GM23338 (cell line): ENCODE results near the gene IL12RB1. TPM values are rescaled to one million over a fixed set of nuclear protein-coding genes. Genes with fewer than 3 reads are reported as not detected.

ENCODE experiments used
- ATAC-seq: fragments of 200-7000 bp; cut with Tn5 transposase; 3 replicates; pipeline ENCODE4 v1.9.1; 2020
- DNase-seq: peaks from one replicate; pipeline ENCODE4 v3.0.0-alpha.2; 2015; ENCODE audit warnings: low spot score
- H2AFZ ChIP-seq: fragments of 200-600 bp; sonication (generic); 2 replicates; pipeline ENCODE4 v1.8.0; 2016; ENCODE audit warnings: antibody characterized with exemption, mild to moderate bottlenecking, moderate library complexity
- H3F3A ChIP-seq: fragments of 200-600 bp; sonication (generic); replicated peaks from 2 replicates; pipeline ENCODE4 v1.8.0; 2017; ENCODE audit warnings: antibody characterized with exemption, mixed run types, low read depth
- H3K27ac ChIP-seq: fragments of 200-600 bp; sonication (generic); 2 replicates; pipeline ENCODE4 v1.6.1; 2016; ENCODE audit warnings: low read depth
- H3K27me3 ChIP-seq: fragments of 200-600 bp; sonication (generic); 2 replicates; pipeline ENCODE4 v1.8.0; 2016; ENCODE audit warnings: mild to moderate bottlenecking, mixed run types, moderate library complexity; ENCODE audit not compliant: insufficient read depth
- H3K36me3 ChIP-seq: fragments of 200-600 bp; sonication (generic); 2 replicates; pipeline ENCODE4 v1.8.0; 2016; ENCODE audit warnings: mild to moderate bottlenecking; ENCODE audit not compliant: insufficient read depth
- H3K4me1 ChIP-seq: fragments of 200-600 bp; sonication (generic); 2 replicates; pipeline ENCODE4 v1.8.0; 2016; ENCODE audit warnings: mild to moderate bottlenecking, moderate library complexity; ENCODE audit not compliant: insufficient read depth
- H3K4me2 ChIP-seq: fragments of 200-600 bp; sonication (generic); 2 replicates; pipeline ENCODE4 v1.7.1; 2017; ENCODE audit warnings: mixed run types
- H3K4me3 ChIP-seq: fragments of 200-600 bp; sonication (generic); 2 replicates; pipeline ENCODE4 v1.6.1; 2016; ENCODE audit warnings: mixed run types
- H3K79me2 ChIP-seq: fragments of 200-600 bp; sonication (generic); replicated peaks from 2 replicates; pipeline ENCODE4 v1.8.0; 2017; ENCODE audit warnings: mild to moderate bottlenecking; ENCODE audit not compliant: insufficient read depth
- H3K9me2 ChIP-seq: fragments of 200-600 bp; sonication (generic); 2 replicates; pipeline ENCODE4 v1.8.0; 2017; ENCODE audit not compliant: insufficient read depth
- H4K20me1 ChIP-seq: fragments of 200-600 bp; sonication (generic); replicated peaks from 2 replicates; pipeline ENCODE4 v1.8.0; 2017; ENCODE audit warnings: mild to moderate bottlenecking; ENCODE audit not compliant: insufficient read depth
- H3K27ac Mint-ChIP-seq: 2 replicates; pipeline ENCODE4 v1.8.0; 2020; ENCODE audit warnings: inconsistent platforms, mild to moderate bottlenecking, moderate library complexity, mixed read lengths
- H3K27me3 Mint-ChIP-seq: 3 replicates; pipeline ENCODE4 v1.8.0; 2022; ENCODE audit warnings: low read depth, mild to moderate bottlenecking, moderate library complexity, mixed read lengths, inconsistent platforms; ENCODE audit not compliant: insufficient read depth, poor library complexity
- H3K36me3 Mint-ChIP-seq: 3 replicates; pipeline ENCODE4 v1.8.0; 2021; ENCODE audit warnings: low read depth, mild to moderate bottlenecking, inconsistent platforms, moderate library complexity, mixed read lengths
- H3K4me1 Mint-ChIP-seq: 3 replicates; pipeline ENCODE4 v1.8.0; 2020; ENCODE audit warnings: mild to moderate bottlenecking, inconsistent platforms, mixed read lengths
- H3K4me3 Mint-ChIP-seq: 3 replicates; pipeline ENCODE4 v1.8.0; 2021; ENCODE audit warnings: moderate library complexity, mild to moderate bottlenecking, inconsistent platforms, mixed read lengths
- H3K9me3 Mint-ChIP-seq: 3 replicates; pipeline ENCODE4 v1.8.0; 2020; ENCODE audit warnings: moderate library complexity, mild to moderate bottlenecking, inconsistent platforms, mixed read lengths
- CREB1 ChIP-seq: fragments of 250-450 bp; sonication (Bioruptor Pico); IDR thresholded peaks from 2 replicates; pipeline ENCODE4 v1.5.0; 2020; ENCODE audit warnings: low read depth, mild to moderate bottlenecking, moderate library complexity
- EZH2 ChIP-seq: fragments of 200-600 bp; sonication (generic); IDR thresholded peaks from one replicate; pipeline ENCODE4 v1.8.0; 2017; ENCODE audit warnings: antibody characterized with exemption, mild to moderate bottlenecking, low read depth; ENCODE audit not compliant: unreplicated experiment
- EZH2phosphoT487 ChIP-seq: fragments of 200-600 bp; sonication (generic); IDR thresholded peaks from one replicate; pipeline ENCODE4 v1.8.1; 2018; ENCODE audit warnings: antibody characterized with exemption; ENCODE audit not compliant: unreplicated experiment
- JUNB ChIP-seq: IDR thresholded peaks from one replicate; pipeline ENCODE4 v1.6.1; 2016; ENCODE audit warnings: antibody characterized with exemption; ENCODE audit not compliant: unreplicated experiment
- NANOG ChIP-seq: IDR thresholded peaks from 2 replicates; pipeline ENCODE4 v1.6.1; 2016; ENCODE audit warnings: antibody characterized with exemption, borderline replicate concordance
- POLR2AphosphoS5 ChIP-seq: IDR thresholded peaks from 2 replicates; pipeline ENCODE4 v1.6.1; 2016; ENCODE audit warnings: antibody characterized with exemption, low read depth
- ZNF331 ChIP-seq: fragments of 250-450 bp; sonication (Bioruptor Pico); IDR thresholded peaks from 2 replicates; pipeline ENCODE4 v1.5.0; 2020; ENCODE audit warnings: low read depth, mild to moderate bottlenecking, moderate library complexity
- polyA plus RNA-seq: library from polyadenylated mRNA; unstranded; fragments of >200 nt; fragmentation: Nextera tagmentation; extraction: Ambion mirVana; gene quantifications from 2 replicates; pipeline ENCODE4 v1.2.1, GENCODE V29; 2016
- total RNA-seq: library from RNA; depleted of rRNA; stranded (reverse); fragments of >200 nt; shearing (Covaris generic); gene quantifications from 2 replicates; pipeline ENCODE4 v1.2.3, GENCODE V29; 2014
- TF ChIP-seq, protein P1 (sequence below), 2 experiments: fragments of 200-600 bp in 1 of 2; sonication (generic) in 1 of 2; conservative IDR thresholded peaks; 2 replicates each; pipeline versions ENCODE4 v1.5.1 to v1.6.1; 2016 to 2017; ENCODE audit warnings: antibody characterized with exemption in 2 of 2, low read depth in 2 of 2, mild to moderate bottlenecking in 2 of 2, moderate library complexity in 1 of 2
- TF ChIP-seq, protein P2 (sequence below): IDR thresholded peaks from 2 replicates; pipeline ENCODE4 v1.6.1; 2016; ENCODE audit warnings: antibody characterized with exemption
- TF ChIP-seq, protein P3 (sequence below): fragments of 250-450 bp; sonication (Bioruptor Pico); IDR thresholded peaks from 2 replicates; pipeline ENCODE4 v1.5.0; 2020; ENCODE audit warnings: mild to moderate bottlenecking, moderate library complexity

Gene IL12RB1
- total and polyA plus RNA-seq, 2 experiments from 2014 or later: not detected

DNA sequence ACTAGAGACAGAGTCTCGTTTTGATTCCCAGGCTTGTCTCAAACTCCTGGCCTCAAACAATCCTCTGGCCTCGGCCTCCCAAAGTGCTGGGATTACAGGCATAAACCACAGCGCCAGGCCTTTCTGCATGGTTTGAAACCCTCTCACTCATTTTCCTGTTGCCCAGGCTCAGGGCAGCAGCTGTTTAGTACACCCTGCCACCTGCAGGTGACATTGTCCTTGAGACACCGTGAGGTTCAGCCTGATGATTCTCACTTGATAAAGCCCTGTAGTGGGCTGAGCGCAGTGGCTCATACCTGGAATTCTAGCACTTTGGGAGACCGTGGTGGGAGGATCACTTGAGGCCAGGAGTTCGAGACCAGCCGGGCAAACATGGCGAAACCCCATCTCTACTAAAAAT is 12.5 kb downstream of the IL12RB1 start:
- H3K27ac ChIP-seq: no peak overlapping the region
- H3K4me3 ChIP-seq: no peak overlapping the region
- no peaks in the 10 kb centered on the region for H3K9me2 ChIP-seq
- H4K20me1 ChIP-seq: no peaks in the 10 kb centered on the region
- H3K27me3 Mint-ChIP-seq: peaks cover 4% of the 10 kb centered on the region
- no peak overlapping the region for H3K27ac Mint-ChIP-seq
- no peaks in the 10 kb centered on the region; the same call in 2 of the 3 replicates for H3K4me1 Mint-ChIP-seq
- no peak overlapping the region for H2AFZ ChIP-seq
- no peaks in the 10 kb centered on the region for H3K27me3 ChIP-seq
- H3K4me1 ChIP-seq: no peaks in the 10 kb centered on the region; the same call in 1 of the 2 replicates
- DNase-seq: peak; percentile 66
- H3K4me3 Mint-ChIP-seq: no peak overlapping the region; the same call in 2 of the 3 replicates
- H3K4me2 ChIP-seq: no peak overlapping the region
- no peaks in the 10 kb centered on the region for H3K36me3 Mint-ChIP-seq
- no peaks in the 10 kb centered on the region for H3K36me3 ChIP-seq
- no peaks in the 10 kb centered on the region for H3K79me2 ChIP-seq
- H3K9me3 Mint-ChIP-seq: no peaks in the 10 kb centered on the region
- no peaks in the 10 kb centered on the region for H3F3A ChIP-seq
- ATAC-seq: peak; percentile 83
- TF ChIP-seq NANOG: no peak
- TF ChIP-seq, protein P1, sequence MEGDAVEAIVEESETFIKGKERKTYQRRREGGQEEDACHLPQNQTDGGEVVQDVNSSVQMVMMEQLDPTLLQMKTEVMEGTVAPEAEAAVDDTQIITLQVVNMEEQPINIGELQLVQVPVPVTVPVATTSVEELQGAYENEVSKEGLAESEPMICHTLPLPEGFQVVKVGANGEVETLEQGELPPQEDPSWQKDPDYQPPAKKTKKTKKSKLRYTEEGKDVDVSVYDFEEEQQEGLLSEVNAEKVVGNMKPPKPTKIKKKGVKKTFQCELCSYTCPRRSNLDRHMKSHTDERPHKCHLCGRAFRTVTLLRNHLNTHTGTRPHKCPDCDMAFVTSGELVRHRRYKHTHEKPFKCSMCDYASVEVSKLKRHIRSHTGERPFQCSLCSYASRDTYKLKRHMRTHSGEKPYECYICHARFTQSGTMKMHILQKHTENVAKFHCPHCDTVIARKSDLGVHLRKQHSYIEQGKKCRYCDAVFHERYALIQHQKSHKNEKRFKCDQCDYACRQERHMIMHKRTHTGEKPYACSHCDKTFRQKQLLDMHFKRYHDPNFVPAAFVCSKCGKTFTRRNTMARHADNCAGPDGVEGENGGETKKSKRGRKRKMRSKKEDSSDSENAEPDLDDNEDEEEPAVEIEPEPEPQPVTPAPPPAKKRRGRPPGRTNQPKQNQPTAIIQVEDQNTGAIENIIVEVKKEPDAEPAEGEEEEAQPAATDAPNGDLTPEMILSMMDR (conservative IDR thresholded peaks at IDR 0.05; ENCODE audit: low read depth in 2 of 2): peak; percentile 35 to 70

DNA sequence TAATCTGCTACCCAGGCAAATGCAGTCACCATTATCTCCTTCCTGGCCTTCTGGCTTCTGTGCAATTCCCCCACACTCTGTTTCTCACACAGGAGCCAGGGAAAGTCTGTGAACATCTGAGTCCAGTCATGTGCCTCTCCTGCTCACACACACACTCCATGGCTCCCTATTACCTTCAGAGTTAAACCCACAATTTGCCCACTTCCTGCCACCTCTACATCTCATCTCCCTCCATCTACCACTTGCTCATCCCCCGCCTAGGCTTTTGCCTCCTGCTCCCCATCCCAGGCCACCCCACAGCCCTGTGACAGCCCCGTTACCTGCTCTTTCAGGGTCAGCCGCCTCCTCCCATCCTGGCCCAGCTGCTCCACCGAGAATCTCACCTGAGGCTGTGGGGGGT is 13.5 kb downstream of the IL12RB1 start:
- no peaks in the 10 kb centered on the region for H3K36me3 Mint-ChIP-seq
- H3K79me2 ChIP-seq: no peaks in the 10 kb centered on the region
- no peaks in the 10 kb centered on the region for H3K27me3 ChIP-seq
- H3K4me3 Mint-ChIP-seq: no peak overlapping the region
- H3K4me1 Mint-ChIP-seq: no peaks in the 10 kb centered on the region; the same call in 2 of the 3 replicates
- no peak for ATAC-seq
- no peak overlapping the region for H3K27ac Mint-ChIP-seq
- no peaks in the 10 kb centered on the region for H3F3A ChIP-seq
- peaks cover 4% of the 10 kb centered on the region for H3K27me3 Mint-ChIP-seq
- DNase-seq: no peak
- no peaks in the 10 kb centered on the region; the same call in 1 of the 2 replicates for H3K4me1 ChIP-seq
- H3K4me2 ChIP-seq: no peak overlapping the region
- no peaks in the 10 kb centered on the region for H3K9me2 ChIP-seq
- no peaks in the 10 kb centered on the region for H3K36me3 ChIP-seq
- H3K4me3 ChIP-seq: no peak overlapping the region
- H2AFZ ChIP-seq: no peak overlapping the region
- TF ChIP-seq, protein P2, sequence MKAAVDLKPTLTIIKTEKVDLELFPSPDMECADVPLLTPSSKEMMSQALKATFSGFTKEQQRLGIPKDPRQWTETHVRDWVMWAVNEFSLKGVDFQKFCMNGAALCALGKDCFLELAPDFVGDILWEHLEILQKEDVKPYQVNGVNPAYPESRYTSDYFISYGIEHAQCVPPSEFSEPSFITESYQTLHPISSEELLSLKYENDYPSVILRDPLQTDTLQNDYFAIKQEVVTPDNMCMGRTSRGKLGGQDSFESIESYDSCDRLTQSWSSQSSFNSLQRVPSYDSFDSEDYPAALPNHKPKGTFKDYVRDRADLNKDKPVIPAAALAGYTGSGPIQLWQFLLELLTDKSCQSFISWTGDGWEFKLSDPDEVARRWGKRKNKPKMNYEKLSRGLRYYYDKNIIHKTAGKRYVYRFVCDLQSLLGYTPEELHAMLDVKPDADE: no peak
- TF ChIP-seq JUNB (no peak), ZNF331 (CRISPR knock-in tag) (no peak), POLR2AphosphoS5 (no peak), EZH2 (no peak), EZH2phosphoT487 (no peak), NANOG (no peak), CREB1 (CRISPR knock-in tag) (no peak)
- TF ChIP-seq, protein P1 (conservative IDR thresholded peaks at IDR 0.05; ENCODE audit: low read depth in 2 of 2): no peak
- TF ChIP-seq, protein P3, sequence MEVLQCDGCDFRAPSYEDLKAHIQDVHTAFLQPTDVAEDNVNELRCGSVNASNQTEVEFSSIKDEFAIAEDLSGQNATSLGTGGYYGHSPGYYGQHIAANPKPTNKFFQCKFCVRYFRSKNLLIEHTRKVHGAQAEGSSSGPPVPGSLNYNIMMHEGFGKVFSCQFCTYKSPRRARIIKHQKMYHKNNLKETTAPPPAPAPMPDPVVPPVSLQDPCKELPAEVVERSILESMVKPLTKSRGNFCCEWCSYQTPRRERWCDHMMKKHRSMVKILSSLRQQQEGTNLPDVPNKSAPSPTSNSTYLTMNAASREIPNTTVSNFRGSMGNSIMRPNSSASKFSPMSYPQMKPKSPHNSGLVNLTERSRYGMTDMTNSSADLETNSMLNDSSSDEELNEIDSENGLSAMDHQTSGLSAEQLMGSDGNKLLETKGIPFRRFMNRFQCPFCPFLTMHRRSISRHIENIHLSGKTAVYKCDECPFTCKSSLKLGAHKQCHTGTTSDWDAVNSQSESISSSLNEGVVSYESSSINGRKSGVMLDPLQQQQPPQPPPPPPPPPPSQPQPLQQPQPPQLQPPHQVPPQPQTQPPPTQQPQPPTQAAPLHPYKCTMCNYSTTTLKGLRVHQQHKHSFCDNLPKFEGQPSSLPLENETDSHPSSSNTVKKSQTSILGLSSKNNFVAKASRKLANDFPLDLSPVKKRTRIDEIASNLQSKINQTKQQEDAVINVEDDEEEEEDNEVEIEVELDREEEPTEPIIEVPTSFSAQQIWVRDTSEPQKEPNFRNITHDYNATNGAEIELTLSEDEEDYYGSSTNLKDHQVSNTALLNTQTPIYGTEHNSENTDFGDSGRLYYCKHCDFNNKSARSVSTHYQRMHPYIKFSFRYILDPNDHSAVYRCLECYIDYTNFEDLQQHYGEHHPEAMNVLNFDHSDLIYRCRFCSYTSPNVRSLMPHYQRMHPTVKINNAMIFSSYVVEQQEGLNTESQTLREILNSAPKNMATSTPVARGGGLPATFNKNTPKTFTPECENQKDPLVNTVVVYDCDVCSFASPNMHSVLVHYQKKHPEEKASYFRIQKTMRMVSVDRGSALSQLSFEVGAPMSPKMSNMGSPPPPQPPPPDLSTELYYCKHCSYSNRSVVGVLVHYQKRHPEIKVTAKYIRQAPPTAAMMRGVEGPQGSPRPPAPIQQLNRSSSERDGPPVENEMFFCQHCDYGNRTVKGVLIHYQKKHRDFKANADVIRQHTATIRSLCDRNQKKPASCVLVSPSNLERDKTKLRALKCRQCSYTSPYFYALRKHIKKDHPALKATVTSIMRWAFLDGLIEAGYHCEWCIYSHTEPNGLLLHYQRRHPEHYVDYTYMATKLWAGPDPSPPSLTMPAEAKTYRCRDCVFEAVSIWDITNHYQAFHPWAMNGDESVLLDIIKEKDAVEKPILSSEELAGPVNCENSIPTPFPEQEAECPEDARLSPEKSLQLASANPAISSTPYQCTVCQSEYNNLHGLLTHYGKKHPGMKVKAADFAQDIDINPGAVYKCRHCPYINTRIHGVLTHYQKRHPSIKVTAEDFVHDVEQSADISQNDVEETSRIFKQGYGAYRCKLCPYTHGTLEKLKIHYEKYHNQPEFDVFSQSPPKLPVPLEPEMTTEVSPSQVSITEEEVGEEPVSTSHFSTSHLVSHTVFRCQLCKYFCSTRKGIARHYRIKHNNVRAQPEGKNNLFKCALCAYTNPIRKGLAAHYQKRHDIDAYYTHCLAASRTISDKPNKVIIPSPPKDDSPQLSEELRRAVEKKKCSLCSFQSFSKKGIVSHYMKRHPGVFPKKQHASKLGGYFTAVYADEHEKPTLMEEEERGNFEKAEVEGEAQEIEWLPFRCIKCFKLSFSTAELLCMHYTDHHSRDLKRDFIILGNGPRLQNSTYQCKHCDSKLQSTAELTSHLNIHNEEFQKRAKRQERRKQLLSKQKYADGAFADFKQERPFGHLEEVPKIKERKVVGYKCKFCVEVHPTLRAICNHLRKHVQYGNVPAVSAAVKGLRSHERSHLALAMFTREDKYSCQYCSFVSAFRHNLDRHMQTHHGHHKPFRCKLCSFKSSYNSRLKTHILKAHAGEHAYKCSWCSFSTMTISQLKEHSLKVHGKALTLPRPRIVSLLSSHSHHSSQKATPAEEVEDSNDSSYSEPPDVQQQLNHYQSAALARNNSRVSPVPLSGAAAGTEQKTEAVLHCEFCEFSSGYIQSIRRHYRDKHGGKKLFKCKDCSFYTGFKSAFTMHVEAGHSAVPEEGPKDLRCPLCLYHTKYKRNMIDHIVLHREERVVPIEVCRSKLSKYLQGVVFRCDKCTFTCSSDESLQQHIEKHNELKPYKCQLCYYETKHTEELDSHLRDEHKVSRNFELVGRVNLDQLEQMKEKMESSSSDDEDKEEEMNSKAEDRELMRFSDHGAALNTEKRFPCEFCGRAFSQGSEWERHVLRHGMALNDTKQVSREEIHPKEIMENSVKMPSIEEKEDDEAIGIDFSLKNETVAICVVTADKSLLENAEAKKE (CRISPR knock-in tag): no peak
- H4K20me1 ChIP-seq: no peaks in the 10 kb centered on the region
- H3K27ac ChIP-seq: no peak overlapping the region
- H3K9me3 Mint-ChIP-seq: no peaks in the 10 kb centered on the region
